HCT116 (cell line): ENCODE results near the gene UBTD1. TPM values are rescaled to one million over a fixed set of nuclear protein-coding genes. Genes with fewer than 3 reads are reported as not detected.
A peak's percentile ranks its signal among the peaks of the same experiment; 100 is the strongest.

Source experiments
- ATAC-seq: fragments of 200-7000 bp; cut with Tn5 transposase; 2 replicates; pipeline ENCODE4 v1.9.1; 2020; ENCODE audit warnings: mild to moderate bottlenecking, moderate library complexity
- BruUV-seq: library from RNA; stranded (reverse); fragments of 400-500 nt; replicated peaks from 2 replicates; lab custom pipeline; 2021; lab: Mats Ljungman, UMichigan
- CTCF ChIA-PET: fragments of 300-600 bp; sonication (Branson Sonifier 250); formaldehyde crosslinking; loops from one replicate; lab custom pipeline; 2021; ENCODE audit warnings: antibody characterized with exemption; lab: Charles Lee
- POLR2A ChIA-PET: fragments of 300-600, 350-600 bp; sonication (Branson Sonifier 250); formaldehyde crosslinking; loops from one replicate; lab custom pipeline; 2021; ENCODE audit warnings: antibody characterized with exemption; lab: Charles Lee
- RAD21 ChIA-PET, 2 experiments: fragments of 300-600 bp; sonication (Branson Sonifier 250); formaldehyde crosslinking; loops; one replicate each; lab custom pipeline; 2023; ENCODE audit warnings: low total read pairs in 2 of 2; ENCODE audit not compliant: uncharacterized antibody in 2 of 2, unreplicated experiment in 2 of 2, low non-redundant PET in 1 of 2; lab: Charles Lee
- DNase-seq: peaks from one replicate; pipeline ENCODE4 v3.0.0-alpha.2; 2010; ENCODE audit warnings: low read depth, low spot score
- H2AFZ ChIP-seq: fragments of 200-600 bp; shearing (Covaris generic), sonication (generic); 2 replicates; pipeline ENCODE4 v1.6.1; 2017; ENCODE audit warnings: low read depth, mixed run types, mixed read lengths, antibody characterized with exemption, low read length; ENCODE audit not compliant: poor library complexity, severe bottlenecking
- H3K27ac ChIP-seq: 2 replicates; pipeline ENCODE4 v1.5.1; 2012; ENCODE audit warnings: low read depth, low read length
- H3K27me3 ChIP-seq: fragments of 200-600 bp; sonication (generic); 2 replicates; pipeline ENCODE4 v1.6.1; 2016; ENCODE audit warnings: mixed run types, low read length, mixed read lengths; ENCODE audit not compliant: insufficient read depth
- H3K36me3 ChIP-seq, 2 experiments: fragments of 200-500 bp in 1 of 2; fragments of 200-600 bp in 1 of 2; sonication (Bioruptor generic) in 1 of 2; sonication (generic) in 1 of 2; 2 replicates each; pipeline versions ENCODE4 v1.5.1 to v1.6.1; 2014 to 2016; ENCODE audit warnings: low read length in 2 of 2, inconsistent platforms in 1 of 2, mixed read lengths in 1 of 2, mixed run types in 1 of 2; ENCODE audit not compliant: insufficient read depth in 2 of 2, control insufficient read depth in 1 of 2
- H3K4me1 ChIP-seq, 2 experiments: fragments of 200-600 bp in 1 of 2; sonication (generic) in 1 of 2; 2 replicates each; pipeline versions ENCODE4 v1.5.1 to v1.6.1; 2012 to 2017; ENCODE audit warnings: low read length in 2 of 2, inconsistent platforms in 1 of 2, mild to moderate bottlenecking in 1 of 2, mixed read lengths in 1 of 2, mixed run types in 1 of 2, moderate library complexity in 1 of 2; ENCODE audit not compliant: insufficient read depth in 2 of 2, control insufficient read depth in 1 of 2
- H3K4me2 ChIP-seq: fragments of 200-600 bp; sonication (generic); 2 replicates; pipeline ENCODE4 v1.6.1; 2017; ENCODE audit warnings: mixed run types, low read length, mixed read lengths
- H3K4me3 ChIP-seq, 2 experiments: fragments of 200-600 bp in 1 of 2; sonication (generic) in 1 of 2; replicated peaks in 1 of 2; 2 replicates each; pipeline ENCODE4 v1.5.1; 2011 to 2016; ENCODE audit warnings: low read length in 2 of 2, control low read depth in 1 of 2, low read depth in 1 of 2, mild to moderate bottlenecking in 1 of 2, mixed read lengths in 1 of 2, mixed run types in 1 of 2
- H3K79me2 ChIP-seq: fragments of 200-600 bp; sonication (generic); 2 replicates; pipeline ENCODE4 v1.6.1; 2017; ENCODE audit warnings: mild to moderate bottlenecking, mixed run types, low read length, moderate library complexity, mixed read lengths; ENCODE audit not compliant: insufficient read depth
- H3K9ac ChIP-seq: fragments of 200-600 bp; sonication (generic); 2 replicates; pipeline ENCODE4 v1.6.1; 2016; ENCODE audit warnings: low read length, mixed read lengths
- H3K9me2 ChIP-seq: fragments of 200-600 bp; sonication (generic), shearing (Covaris generic); 2 replicates; pipeline ENCODE4 v1.6.1; 2017; ENCODE audit warnings: mixed run types, mild to moderate bottlenecking, moderate library complexity; ENCODE audit not compliant: insufficient read depth
- H3K9me3 ChIP-seq, 2 experiments: fragments of 200-500 bp in 1 of 2; fragments of 200-600 bp in 1 of 2; sonication (Bioruptor generic) in 1 of 2; sonication (generic) in 1 of 2; 2 replicates each; pipeline ENCODE4 v1.6.1; 2014 to 2017; ENCODE audit warnings: low read length in 2 of 2, mixed read lengths in 2 of 2, inconsistent platforms in 1 of 2, low read depth in 1 of 2, mild to moderate bottlenecking in 1 of 2, mixed run types in 1 of 2, moderate library complexity in 1 of 2; ENCODE audit not compliant: control insufficient read depth in 1 of 2, insufficient read depth in 1 of 2
- H4K20me1 ChIP-seq: fragments of 200-600 bp; sonication (generic), shearing (Covaris generic); 2 replicates; pipeline ENCODE4 v1.6.1; 2017; ENCODE audit warnings: mixed run types, mild to moderate bottlenecking, moderate library complexity; ENCODE audit not compliant: insufficient read depth
- ATF3 ChIP-seq: IDR thresholded peaks from 2 replicates; pipeline ENCODE4 v1.6.1; 2012
- CBX3 ChIP-seq: IDR thresholded peaks from 2 replicates; pipeline ENCODE4 v1.6.1; 2012; ENCODE audit warnings: low read depth
- EGR1 ChIP-seq: IDR thresholded peaks from 2 replicates; pipeline ENCODE4 v1.6.1; 2012; ENCODE audit warnings: low read depth
- ELF1 ChIP-seq: IDR thresholded peaks from 2 replicates; pipeline ENCODE4 v1.6.1; 2012; ENCODE audit warnings: low read depth, borderline replicate concordance
- FOSL1 ChIP-seq: IDR thresholded peaks from 2 replicates; pipeline ENCODE4 v1.6.1; 2012; ENCODE audit warnings: low read depth
- JUND ChIP-seq: IDR thresholded peaks from 2 replicates; pipeline ENCODE4 v1.6.1; 2012
- POLR2A ChIP-seq: IDR thresholded peaks from 2 replicates; pipeline ENCODE4 v1.7.0; 2011; ENCODE audit warnings: borderline replicate concordance; ENCODE audit not compliant: insufficient read depth, insufficient read length; ENCODE audit errors: extremely low read depth
- POLR2AphosphoS5 ChIP-seq: IDR thresholded peaks from 2 replicates; pipeline ENCODE4 v1.6.1; 2011; ENCODE audit warnings: mild to moderate bottlenecking, low read depth, low read length, moderate library complexity
- RAD21 ChIP-seq: IDR thresholded peaks from 2 replicates; pipeline ENCODE4 v1.6.1; 2012; ENCODE audit warnings: low read depth, mild to moderate bottlenecking
- REST ChIP-seq: IDR thresholded peaks from 2 replicates; pipeline ENCODE4 v1.6.1; 2012; ENCODE audit warnings: low read depth
- SP1 ChIP-seq: IDR thresholded peaks from 2 replicates; pipeline ENCODE4 v1.6.1; 2012; ENCODE audit warnings: low read depth
- SRF ChIP-seq: IDR thresholded peaks from 2 replicates; pipeline ENCODE4 v1.6.1; 2012; ENCODE audit warnings: low read depth
- TCF7L2 ChIP-seq: IDR thresholded peaks from 2 replicates; pipeline ENCODE4 v1.7.0; 2011; ENCODE audit warnings: borderline replicate concordance, inconsistent platforms; ENCODE audit not compliant: insufficient read depth, insufficient read length; ENCODE audit errors: extremely low read depth
- YY1 ChIP-seq: IDR thresholded peaks from 2 replicates; pipeline ENCODE4 v1.6.1; 2011; ENCODE audit warnings: low read length, low read depth, moderate library complexity, mild to moderate bottlenecking; ENCODE audit not compliant: insufficient replicate concordance; ENCODE audit errors: extremely low read depth
- ZFX ChIP-seq: fragments of 450-650 bp; IDR thresholded peaks from 2 replicates; pipeline ENCODE4 v1.6.1; 2017
- ZNF274 ChIP-seq: fragments of 200-500 bp; sonication (Bioruptor generic); IDR thresholded peaks from 2 replicates; pipeline ENCODE4 v1.6.1; 2014; ENCODE audit warnings: mild to moderate bottlenecking, low read depth, low read length, inconsistent platforms
- intact Hi-C: fragments of 100-400 bp; cut with micrococcal nuclease; formaldehyde crosslinking; loops from 2 replicates; pipeline ENCODE4 v1.10.0; 2022
- total RNA-seq: library from RNA; stranded (reverse); gene quantifications from one replicate; pipeline ENCODE4 v1.2.1, GENCODE V29; 2021; ENCODE audit not compliant: unreplicated experiment
- TF ChIP-seq, protein P1 (sequence below), 3 experiments: fragments of 200-600 bp in 1 of 3; sonication (generic) in 1 of 3; IDR thresholded peaks in 2 of 3; conservative IDR thresholded peaks in 1 of 3; 2 replicates each; pipeline ENCODE4 v1.5.1; 2012 to 2017; ENCODE audit warnings: low read depth in 2 of 3, low read length in 2 of 3, antibody characterized with exemption in 1 of 3, borderline replicate concordance in 1 of 3, control low read depth in 1 of 3, mild to moderate bottlenecking in 1 of 3, mixed read lengths in 1 of 3, mixed run types in 1 of 3, moderate library complexity in 1 of 3; ENCODE audit not compliant: insufficient read depth in 1 of 3
- TF ChIP-seq, protein P2 (sequence below): IDR thresholded peaks from 2 replicates; pipeline ENCODE4 v1.6.1; 2011; ENCODE audit warnings: mild to moderate bottlenecking, low read length, moderate library complexity; ENCODE audit not compliant: insufficient replicate concordance; ENCODE audit errors: extremely low read depth

Gene UBTD1
- total RNA-seq, 1 experiment from 2014 or later, result 12.8 TPM

DNA sequence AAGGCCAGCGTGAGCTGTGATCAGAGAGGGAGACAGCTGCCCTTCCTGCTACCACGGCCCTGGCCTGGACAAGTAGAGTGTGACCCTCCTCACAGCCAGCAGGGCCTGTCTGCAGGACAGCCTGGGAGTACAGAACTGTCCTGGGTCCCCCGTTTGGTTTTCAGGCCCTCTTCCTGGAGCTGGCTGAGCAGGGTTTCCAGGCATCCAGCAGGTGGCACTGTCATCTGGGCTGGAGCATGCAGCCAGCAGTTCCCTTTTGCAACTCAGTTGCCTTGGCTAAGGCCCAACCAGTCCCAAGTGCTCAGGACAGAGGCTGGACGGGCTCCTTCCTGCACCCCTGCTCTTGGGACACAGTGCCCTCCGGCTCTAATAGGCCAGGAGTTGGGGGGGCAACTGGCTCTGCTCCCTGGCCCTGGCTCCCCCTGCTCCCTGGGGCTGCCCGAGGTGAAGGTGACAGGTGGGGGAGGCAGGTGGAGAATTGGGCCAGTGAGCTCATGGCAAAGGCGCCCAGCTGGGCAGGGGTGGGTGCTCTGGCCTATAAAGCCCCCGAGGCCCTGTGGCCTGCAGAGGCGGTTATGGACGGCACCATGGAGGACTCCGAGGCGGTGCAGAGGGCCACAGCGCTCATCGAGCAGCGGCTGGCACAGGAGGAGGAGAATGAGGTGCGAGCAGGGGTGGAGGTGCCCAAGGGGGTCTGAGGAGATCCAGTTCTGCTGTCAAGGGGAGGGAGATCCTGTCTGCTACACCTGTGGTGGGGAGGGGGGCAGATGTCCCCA is 73.7 kb downstream of the UBTD1 start, which contains the start of gene ANKRD2:
ANKRD2 (plus strand) TSS at position 566 of the 776 bp plus-strand sequence; CDS start at position 576, 10 bp downstream.
- DNase-seq (peak; percentile 59), ATAC-seq (peak; percentile 78)
- H3K4me3 ChIP-seq, result peak within 1 kb of the TSS in 1 of 2 experiments; percentile 51; a peak in 2 of 4 replicates
- no TSS peak for BruUV-seq
- RAD21 ChIA-PET, result interaction anchor here (0.5 to 2.3 kb wide), 7 partner anchors 19 to 161 kb away, joined by 3 to 12 read pairs (median 4); no protein-coding TSS in a partner anchor
- POLR2A ChIA-PET, result interaction anchor here (1.0 kb wide), 2 partner anchors 24 to 68 kb away, joined by 3 read pairs; partner anchors contain the start of gene PI4K2A
- H3K9me3 ChIP-seq, result no peaks in the 10 kb centered on the region
- no peaks in the 10 kb centered on the region for H3K9me2 ChIP-seq
- no peaks in the 10 kb centered on the region for H3K27me3 ChIP-seq
- H3K79me2 ChIP-seq, result no peaks in the 10 kb centered on the region
- H3K4me2 ChIP-seq, result peak within 1 kb of the TSS; percentile 92
- H4K20me1 ChIP-seq, result no peaks in the 10 kb centered on the region
- H2AFZ ChIP-seq, result no peak within 1 kb of the TSS
- CTCF ChIA-PET, result interaction anchor here (0.6 to 2.8 kb wide), 26 partner anchors 9 to 236 kb away, joined by 3 to 35 read pairs (median 6); partner anchors contain the start of genes AVPI1, HOGA1 and UBTD1
- H3K9ac ChIP-seq, result peak within 1 kb of the TSS; percentile 67
- H3K27ac ChIP-seq, result peak within 1 kb of the TSS; percentile 68
- intact Hi-C loops, result loop anchor here (1.0 kb wide), 1 partner anchor 40 kb away; no protein-coding TSS in a partner anchor
- peaks cover 53 to 60% of the 10 kb centered on the region in 2 experiments for H3K4me1 ChIP-seq
- no peaks in the 10 kb centered on the region for H3K36me3 ChIP-seq
- no peak for TF ChIP-seq TCF7L2
- no peak for TF ChIP-seq SP1
- TF ChIP-seq EGR1, result no peak
- peak; percentile 34 for TF ChIP-seq YY1
- TF ChIP-seq FOSL1, result no peak
- no peak for TF ChIP-seq ELF1
- TF ChIP-seq ZNF274, result no peak
- TF ChIP-seq ZFX, result no peak
- no peak for TF ChIP-seq CBX3
- TF ChIP-seq JUND, result no peak
- TF ChIP-seq, protein P1, sequence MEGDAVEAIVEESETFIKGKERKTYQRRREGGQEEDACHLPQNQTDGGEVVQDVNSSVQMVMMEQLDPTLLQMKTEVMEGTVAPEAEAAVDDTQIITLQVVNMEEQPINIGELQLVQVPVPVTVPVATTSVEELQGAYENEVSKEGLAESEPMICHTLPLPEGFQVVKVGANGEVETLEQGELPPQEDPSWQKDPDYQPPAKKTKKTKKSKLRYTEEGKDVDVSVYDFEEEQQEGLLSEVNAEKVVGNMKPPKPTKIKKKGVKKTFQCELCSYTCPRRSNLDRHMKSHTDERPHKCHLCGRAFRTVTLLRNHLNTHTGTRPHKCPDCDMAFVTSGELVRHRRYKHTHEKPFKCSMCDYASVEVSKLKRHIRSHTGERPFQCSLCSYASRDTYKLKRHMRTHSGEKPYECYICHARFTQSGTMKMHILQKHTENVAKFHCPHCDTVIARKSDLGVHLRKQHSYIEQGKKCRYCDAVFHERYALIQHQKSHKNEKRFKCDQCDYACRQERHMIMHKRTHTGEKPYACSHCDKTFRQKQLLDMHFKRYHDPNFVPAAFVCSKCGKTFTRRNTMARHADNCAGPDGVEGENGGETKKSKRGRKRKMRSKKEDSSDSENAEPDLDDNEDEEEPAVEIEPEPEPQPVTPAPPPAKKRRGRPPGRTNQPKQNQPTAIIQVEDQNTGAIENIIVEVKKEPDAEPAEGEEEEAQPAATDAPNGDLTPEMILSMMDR (IDR thresholded peaks at IDR 0.05 in 2 of 3, conservative IDR thresholded peaks at IDR 0.05 in 1 of 3; ENCODE audit: borderline replicate concordance in 1 of 3, insufficient read depth in 1 of 3, low read depth in 2 of 3, low read length in 2 of 3), result peak; percentile 85 to 97 (median 93)
- TF ChIP-seq POLR2A, result no peak
- TF ChIP-seq POLR2AphosphoS5, result 0 out of 2 replicates have a peak, but pooled peaks have one; percentile 29
- peak; percentile 93 for TF ChIP-seq RAD21
- no peak for TF ChIP-seq REST
- TF ChIP-seq, protein P2, sequence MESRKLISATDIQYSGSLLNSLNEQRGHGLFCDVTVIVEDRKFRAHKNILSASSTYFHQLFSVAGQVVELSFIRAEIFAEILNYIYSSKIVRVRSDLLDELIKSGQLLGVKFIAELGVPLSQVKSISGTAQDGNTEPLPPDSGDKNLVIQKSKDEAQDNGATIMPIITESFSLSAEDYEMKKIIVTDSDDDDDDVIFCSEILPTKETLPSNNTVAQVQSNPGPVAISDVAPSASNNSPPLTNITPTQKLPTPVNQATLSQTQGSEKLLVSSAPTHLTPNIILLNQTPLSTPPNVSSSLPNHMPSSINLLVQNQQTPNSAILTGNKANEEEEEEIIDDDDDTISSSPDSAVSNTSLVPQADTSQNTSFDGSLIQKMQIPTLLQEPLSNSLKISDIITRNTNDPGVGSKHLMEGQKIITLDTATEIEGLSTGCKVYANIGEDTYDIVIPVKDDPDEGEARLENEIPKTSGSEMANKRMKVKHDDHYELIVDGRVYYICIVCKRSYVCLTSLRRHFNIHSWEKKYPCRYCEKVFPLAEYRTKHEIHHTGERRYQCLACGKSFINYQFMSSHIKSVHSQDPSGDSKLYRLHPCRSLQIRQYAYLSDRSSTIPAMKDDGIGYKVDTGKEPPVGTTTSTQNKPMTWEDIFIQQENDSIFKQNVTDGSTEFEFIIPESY, result no peak
- TF ChIP-seq SRF, result no peak
- TF ChIP-seq ATF3, result no peak
